Mesodermal cell (in vitro differentiated cells): ENCODE measurements around the gene GRAMD2B. TPM values are rescaled to one million over a fixed set of nuclear protein-coding genes. Genes with fewer than 3 reads are reported as not detected.
A peak's percentile ranks its signal among the peaks of the same experiment; 100 is the strongest.
"Not testable (repeated sequence)": the region's sequence is repeated elsewhere in the genome, so short reads cannot be mapped to it uniquely, and the experiment has no call there.

Experiments
- H3K27ac ChIP-seq: 2 replicates; pipeline ENCODE4 v1.7.0; 2013; ENCODE audit warnings: mild to moderate bottlenecking, low read depth, low read length, moderate library complexity; ENCODE audit not compliant: severe bottlenecking
- H3K36me3 ChIP-seq: 2 replicates; pipeline ENCODE4 v1.7.1; 2013; ENCODE audit warnings: mild to moderate bottlenecking, low read length, moderate library complexity; ENCODE audit not compliant: control insufficient read depth, insufficient read depth
- H3K4me1 ChIP-seq: one replicate; pipeline ENCODE4 v1.7.1; 2013; ENCODE audit warnings: mild to moderate bottlenecking, low read length; ENCODE audit not compliant: insufficient read depth, control insufficient read depth, poor library complexity, severe bottlenecking
- H3K4me3 ChIP-seq: 2 replicates; pipeline ENCODE4 v1.7.0; 2013; ENCODE audit warnings: low read length, control low read depth, mild to moderate bottlenecking; ENCODE audit not compliant: insufficient read depth, poor library complexity, severe bottlenecking; ENCODE audit errors: extremely low read depth
- H3K9me3 ChIP-seq: 2 replicates; pipeline ENCODE4 v1.7.1; 2013; ENCODE audit warnings: mild to moderate bottlenecking, low read length, moderate library complexity; ENCODE audit not compliant: control insufficient read depth
- WGBS, 2 experiments: methylation state at CpG; one replicate each; pipeline ENCODE4 v1.1.5; 2013; ENCODE audit warnings: missing lambda C conversion rate in 2 of 2; ENCODE audit not compliant: insufficient coverage in 2 of 2; 5-methylcytosine and 5-hydroxymethylcytosine counted together
- polyA plus RNA-seq, 2 experiments: library from polyadenylated mRNA; stranded (reverse); fragments of 50-300 nt; gene quantifications; one replicate each; pipeline ENCODE4 v1.2.3, GENCODE V29; 2013

GRAMD2B gene, protein sequence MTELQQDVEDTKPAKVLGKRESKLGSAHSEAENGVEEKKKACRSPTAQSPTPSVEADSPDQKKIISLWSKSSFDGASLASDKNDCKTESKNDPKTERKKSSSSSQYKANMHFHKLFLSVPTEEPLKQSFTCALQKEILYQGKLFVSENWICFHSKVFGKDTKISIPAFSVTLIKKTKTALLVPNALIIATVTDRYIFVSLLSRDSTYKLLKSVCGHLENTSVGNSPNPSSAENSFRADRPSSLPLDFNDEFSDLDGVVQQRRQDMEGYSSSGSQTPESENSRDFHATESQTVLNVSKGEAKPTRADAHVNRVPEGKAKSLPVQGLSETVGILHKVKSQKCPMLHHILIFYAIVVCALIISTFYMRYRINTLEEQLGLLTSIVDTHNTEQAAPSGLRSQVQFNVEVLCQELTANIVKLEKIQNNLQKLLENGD
- 4.8 TPM for polyA plus RNA-seq (2013, experiment 1 of 2)
- polyA plus RNA-seq (2013, experiment 2 of 2), result 4.5 TPM

DNA sequence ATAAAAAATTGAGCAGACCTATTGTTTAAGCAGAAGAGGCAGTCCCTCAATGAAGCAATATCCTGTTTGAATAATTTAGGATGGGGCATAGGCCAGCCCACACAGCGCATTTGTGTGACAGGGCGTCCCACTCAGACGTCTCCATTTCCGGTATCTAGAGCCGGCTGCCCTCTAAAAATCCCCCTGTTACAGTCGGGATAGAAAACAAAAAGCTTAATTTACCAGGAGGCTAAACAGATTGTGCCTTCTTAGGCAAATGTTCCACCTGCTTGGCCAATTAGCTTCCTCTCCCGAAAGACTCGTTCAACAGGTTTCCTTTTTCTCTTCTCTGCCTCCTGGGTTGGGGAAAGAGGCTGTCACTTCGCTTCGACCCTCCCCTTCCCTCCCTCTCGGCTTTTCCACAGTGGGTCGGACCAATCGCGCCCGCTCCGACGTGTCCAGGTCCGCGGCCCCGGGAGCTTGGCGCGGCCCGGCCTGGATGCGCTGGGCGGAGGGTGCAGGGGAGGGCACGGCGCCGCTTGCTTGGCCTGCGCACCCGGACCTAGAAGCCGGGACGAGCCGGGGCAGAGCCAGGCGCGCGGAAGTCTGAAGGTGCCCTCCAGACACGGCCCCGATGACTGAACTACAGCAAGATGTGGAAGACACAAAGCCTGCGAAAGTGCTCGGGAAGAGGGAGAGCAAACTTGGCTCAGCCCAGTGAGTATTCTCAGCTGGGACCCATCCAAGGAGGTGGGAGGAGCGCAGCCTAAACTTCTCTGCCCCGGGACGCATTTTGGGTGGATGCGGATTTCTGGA lies at the start of gene GRAMD2B:
Gene GRAMD2B, plus strand, starts transcription at position 416 of the 795 bp plus-strand sequence. Its CDS starts 198 bp downstream, at position 614.
- 3 to 5% methylated on average over 17 to 36 of the region's 44 CpGs for WGBS, 2 experiments
- H3K4me3 ChIP-seq, result peak within 1 kb of the TSS; percentile 52
- H3K36me3 ChIP-seq, result no peaks in the 10 kb centered on the region
- peak within 1 kb of the TSS; percentile 45 for H3K27ac ChIP-seq
- no peaks in the 10 kb centered on the region for H3K9me3 ChIP-seq
- no peaks in the 10 kb centered on the region for H3K4me1 ChIP-seq

DNA sequence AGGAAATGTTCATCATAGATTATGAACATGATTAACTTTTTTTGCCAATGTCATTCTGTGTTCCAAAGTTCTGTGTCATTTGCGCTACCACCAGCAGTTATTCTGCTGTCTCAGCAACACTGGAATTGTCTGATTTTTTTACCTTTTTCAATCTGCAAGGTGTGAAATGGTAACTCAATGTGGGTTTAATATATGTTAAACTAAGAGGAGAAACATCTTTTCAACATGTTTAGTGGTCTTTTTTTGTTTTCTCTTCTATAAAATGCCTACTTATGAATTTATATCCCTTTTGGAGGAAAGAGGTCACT lies 49.1 kb upstream of the GRAMD2B start:
- H3K4me3 ChIP-seq, result no peak overlapping the region
- no peaks in the 10 kb centered on the region for H3K36me3 ChIP-seq
- H3K9me3 ChIP-seq, result no peaks in the 10 kb centered on the region
- peaks cover 11% of the 10 kb centered on the region for H3K4me1 ChIP-seq
- 100% methylated on average over 1 of the region's 1 CpG; no CpG with 5 or more reads in 1 of the 2 experiments for WGBS, 2 experiments
- no peak overlapping the region for H3K27ac ChIP-seq

DNA sequence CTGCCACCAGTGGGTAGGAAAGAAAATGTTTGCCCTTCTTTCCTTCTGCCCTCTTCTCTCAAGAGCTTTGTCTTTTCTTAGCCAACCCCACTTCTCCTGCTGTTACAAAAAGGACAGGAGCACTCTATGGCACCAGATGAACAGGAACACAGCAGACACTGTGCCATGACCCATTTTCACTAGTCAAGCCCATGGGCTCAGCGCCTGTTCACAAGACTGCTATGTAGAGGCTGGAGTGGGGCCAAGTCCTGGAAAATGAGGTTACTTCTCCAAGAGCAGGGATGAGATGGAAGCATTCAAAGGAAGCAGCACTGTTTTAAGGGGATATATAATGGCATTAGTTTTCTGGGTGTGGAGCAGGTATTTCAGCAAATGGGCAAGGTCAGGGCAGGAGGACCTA lies 46.8 kb upstream of the GRAMD2B start:
- WGBS, 2 experiments, result 86 to 93% methylated on average over 1 of the region's 1 CpG
- H3K9me3 ChIP-seq, result no peaks in the 10 kb centered on the region
- H3K4me3 ChIP-seq, result no peak overlapping the region

DNA sequence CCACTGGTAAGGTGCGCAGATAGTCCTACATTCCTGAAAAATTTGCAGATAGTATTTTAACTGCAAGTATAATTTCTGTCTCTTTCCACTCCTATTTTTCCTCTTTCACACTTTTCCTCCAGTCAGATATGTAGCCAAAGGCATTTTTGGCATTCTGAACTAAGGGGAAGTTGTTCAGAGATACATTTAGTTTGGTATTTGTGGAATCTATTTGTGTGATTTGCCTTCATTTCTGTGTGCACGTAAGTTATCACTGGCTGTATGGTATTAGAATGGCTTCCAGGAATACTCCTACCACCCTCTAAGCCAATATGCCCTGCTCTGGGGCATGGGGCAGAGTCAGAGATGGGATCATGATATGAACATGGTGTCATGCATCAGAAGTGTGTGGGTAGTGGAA lies 45.8 kb upstream of the GRAMD2B start:
- Histone ChIP-seq H3K36me3 (no peaks in the 10 kb centered on the region), H3K4me1 (peaks cover 3% of the 10 kb centered on the region), H3K9me3 (peaks cover 2% of the 10 kb centered on the region), H3K4me3 (no peak overlapping the region), H3K27ac (no peak overlapping the region)
- no CpG with 5 or more reads among the region's 2 CpGs for WGBS, 2 experiments

More for the DNA sequence above, 46.8 kb upstream of the GRAMD2B start:
- no peak overlapping the region for H3K27ac ChIP-seq
- H3K36me3 ChIP-seq, result no peaks in the 10 kb centered on the region
- peaks cover 3% of the 10 kb centered on the region for H3K4me1 ChIP-seq

DNA sequence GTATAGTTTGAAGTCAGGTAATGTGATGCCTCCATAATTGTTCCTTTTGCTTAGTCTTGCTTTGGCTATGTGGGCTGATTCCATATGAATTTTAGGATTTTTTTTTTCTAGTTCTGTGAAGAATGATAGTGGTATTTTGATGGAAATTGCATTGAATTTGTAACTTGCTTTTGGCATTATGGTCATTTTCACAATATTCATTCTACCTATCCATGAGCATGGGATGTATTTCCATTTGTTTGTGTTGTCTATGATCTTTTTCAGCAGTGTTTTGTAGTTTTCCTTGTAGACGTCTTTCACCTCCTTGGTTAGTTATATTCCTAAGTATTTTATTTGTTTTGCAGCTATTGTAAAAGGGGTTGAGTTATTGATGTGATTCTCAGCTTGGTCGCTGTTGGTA lies 42.9 kb upstream of the GRAMD2B start:
- H3K36me3 ChIP-seq, result not testable (repeated sequence)
- WGBS, 2 experiments, result no CpG with 5 or more reads among the region's 2 CpGs

DNA sequence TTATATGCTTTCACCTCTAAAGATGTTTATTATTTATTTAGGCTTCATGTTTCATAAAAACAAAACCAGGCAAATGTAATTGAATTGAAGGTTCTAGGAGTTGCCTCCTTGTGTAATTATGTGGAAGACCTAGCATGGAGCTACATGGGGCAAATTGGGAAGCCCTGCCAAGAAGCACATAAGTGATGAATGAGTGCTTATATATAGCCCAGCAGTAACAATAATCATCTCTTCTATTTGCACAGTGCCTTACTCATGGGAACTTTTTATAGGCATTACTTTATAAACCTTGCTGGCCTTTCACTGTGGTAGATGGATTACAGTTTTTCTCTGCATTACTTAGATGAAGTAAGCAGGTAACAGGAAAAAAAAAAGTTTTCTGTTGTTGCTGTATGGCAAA lies 40.0 kb upstream of the GRAMD2B start:
- H3K27ac ChIP-seq, result no peak overlapping the region
- H3K4me1 ChIP-seq, result no peaks in the 10 kb centered on the region
- no peaks in the 10 kb centered on the region for H3K36me3 ChIP-seq
- peaks cover 2% of the 10 kb centered on the region for H3K9me3 ChIP-seq
- no peak overlapping the region for H3K4me3 ChIP-seq

More for the DNA sequence above, 42.9 kb upstream of the GRAMD2B start:
- H3K4me1 ChIP-seq, H3K4me3 ChIP-seq, H3K9me3 ChIP-seq, H3K27ac ChIP-seq: not testable (repeated sequence)

DNA sequence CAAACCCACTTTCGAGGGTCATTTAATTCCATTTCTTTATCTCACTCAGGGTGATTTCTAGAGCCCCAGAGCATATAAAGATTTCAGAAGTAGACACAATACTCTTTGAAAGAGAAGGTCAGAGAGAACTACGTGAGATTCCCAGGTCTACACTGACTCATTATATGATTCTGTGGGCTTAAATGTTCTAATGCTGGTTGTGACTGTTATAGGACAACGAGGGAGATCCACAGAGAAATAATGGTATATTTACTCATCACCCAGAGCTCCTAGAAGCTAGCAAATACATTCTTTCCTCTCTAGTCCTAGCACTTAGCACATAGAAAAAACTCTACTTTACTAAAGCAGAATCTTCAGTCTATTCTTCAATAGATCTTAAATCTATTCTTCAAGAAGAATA lies 39.4 kb upstream of the GRAMD2B start:
- Histone ChIP-seq H3K36me3 (no peaks in the 10 kb centered on the region), H3K27ac (no peak overlapping the region), H3K4me1 (no peaks in the 10 kb centered on the region), H3K9me3 (peaks cover 2% of the 10 kb centered on the region), H3K4me3 (no peak overlapping the region)
- WGBS, 2 experiments, result 87% methylated on average over 3 of the region's 3 CpGs; no CpG with 5 or more reads in 1 of the 2 experiments

DNA sequence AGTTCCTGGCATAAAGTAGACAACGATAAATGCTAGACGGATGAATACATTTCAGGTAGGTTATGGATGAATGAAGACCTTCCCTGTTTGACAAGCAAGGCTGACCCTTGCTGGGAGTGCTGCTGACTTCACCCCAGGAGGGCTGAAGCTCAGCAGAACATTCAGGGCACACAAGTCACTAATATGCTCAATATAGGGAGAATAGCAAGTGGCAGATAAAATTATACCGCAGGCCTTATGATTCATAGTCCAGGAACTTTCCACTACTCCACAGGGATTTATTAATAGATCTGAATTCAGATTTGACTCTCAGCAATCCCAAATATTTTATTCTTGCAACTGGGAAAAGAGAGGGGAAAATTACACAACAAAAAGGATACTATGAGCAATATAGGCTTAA lies 38.2 kb upstream of the GRAMD2B start:
- Histone ChIP-seq H3K27ac (no peak overlapping the region), H3K9me3 (peaks cover 2% of the 10 kb centered on the region), H3K4me3 (no peak overlapping the region), H3K4me1 (no peaks in the 10 kb centered on the region), H3K36me3 (no peaks in the 10 kb centered on the region)
- WGBS, 2 experiments, result 81% methylated on average over 2 of the region's 3 CpGs; no CpG with 5 or more reads in 1 of the 2 experiments

DNA sequence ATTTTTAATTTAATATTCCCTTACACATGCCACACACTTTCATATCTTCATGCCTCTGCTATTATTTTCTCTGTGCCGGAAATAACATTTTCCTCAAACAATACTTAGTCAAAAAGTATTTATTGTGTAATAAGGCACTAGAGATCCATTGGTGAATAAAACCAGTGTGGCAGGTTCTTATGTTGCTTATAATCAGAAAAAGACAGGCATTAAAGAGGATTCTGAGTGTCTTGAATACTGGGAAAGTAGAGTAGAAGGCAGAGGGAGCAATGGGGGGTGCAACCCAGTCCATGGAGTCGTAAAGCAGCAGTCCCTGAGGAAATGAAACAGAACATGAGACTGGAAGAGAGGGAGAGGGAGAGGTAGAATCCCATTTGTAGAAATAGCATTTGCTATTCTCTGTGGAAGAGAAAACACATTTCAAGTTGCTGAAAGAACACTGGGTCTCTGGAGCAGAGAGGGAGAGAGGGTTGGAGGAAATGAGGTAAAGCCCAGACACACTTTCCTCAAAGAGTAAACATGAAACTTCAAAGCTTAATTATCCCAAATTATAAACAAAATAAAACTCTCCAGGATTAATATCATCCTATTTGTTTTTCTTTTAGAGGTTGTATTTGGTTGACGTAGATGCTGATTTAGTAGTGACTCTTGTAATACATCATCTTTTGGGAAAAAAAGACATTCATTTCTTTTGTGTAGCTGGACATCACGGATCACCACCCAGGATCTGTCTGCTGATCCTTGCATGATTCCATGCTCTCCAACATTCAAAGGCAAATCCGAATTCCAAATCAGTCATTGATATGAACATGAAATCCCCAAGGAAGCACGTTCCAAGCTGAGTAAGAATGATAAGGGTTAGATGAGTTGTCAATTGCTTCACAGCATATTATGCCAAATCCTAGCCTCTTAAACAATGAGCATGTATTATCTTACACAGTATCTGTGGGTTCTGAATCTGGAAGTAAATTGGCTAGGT lies 37.4 kb upstream of the GRAMD2B start:
- 68 to 100% methylated on average over 1 to 2 of the region's 6 CpGs for WGBS, 2 experiments
- H3K4me3 ChIP-seq, result no peak overlapping the region
- no peak overlapping the region for H3K27ac ChIP-seq

DNA sequence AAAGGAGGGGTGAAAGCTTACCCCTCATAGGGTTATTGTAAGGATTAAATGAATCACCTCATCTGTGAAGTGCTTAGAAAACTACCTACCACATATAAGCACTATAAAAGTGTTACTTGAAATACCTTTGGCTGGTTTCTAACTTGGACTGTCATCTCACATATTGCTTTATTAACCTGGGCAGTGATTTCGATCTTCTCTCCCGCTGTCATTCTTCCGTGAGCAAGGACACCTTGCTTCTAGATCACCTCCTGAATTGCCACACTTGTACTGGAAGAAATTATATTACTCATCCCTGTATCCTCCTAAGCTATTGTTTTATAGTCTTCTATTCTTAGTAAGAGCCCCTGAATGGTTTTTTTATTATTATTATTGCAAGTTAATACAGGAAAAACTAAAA lies 34.0 kb upstream of the GRAMD2B start:
- Histone ChIP-seq H3K4me1 (no peaks in the 10 kb centered on the region), H3K9me3 (no peaks in the 10 kb centered on the region), H3K4me3 (no peak overlapping the region), H3K27ac (no peak overlapping the region), H3K36me3 (no peaks in the 10 kb centered on the region)
- 97 to 100% methylated on average over 3 of the region's 3 CpGs for WGBS, 2 experiments

More for the DNA sequence above, 37.4 kb upstream of the GRAMD2B start:
- H3K4me1 ChIP-seq, result no peaks in the 10 kb centered on the region
- peaks cover 2% of the 10 kb centered on the region for H3K9me3 ChIP-seq
- no peaks in the 10 kb centered on the region for H3K36me3 ChIP-seq
